ENCODE data around the gene C4B. TPM values are rescaled to one million over a fixed set of nuclear protein-coding genes. Genes with fewer than 3 reads are reported as not detected.

C4B gene
- total and polyA plus RNA-seq, 9 of the 15 experiments (the other 6 are each of a cell fraction or from before 2014, with no cell fraction given), result 0.32 to 8.8 (median 5.4) TPM

- TF ChIP-seq ZNF280B (CRISPR knock-in tag; IDR thresholded peaks at IDR 0.05) (no peak), TAF15 (IDR thresholded peaks at IDR 0.05; ENCODE audit: low read depth, low read length) (no peak), DMBX1 (CRISPR knock-in tag; IDR thresholded peaks at IDR 0.05; ENCODE audit: borderline replicate concordance) (no peak), CGGBP1 (CRISPR knock-in tag; IDR thresholded peaks at IDR 0.05) (0 out of 2 replicates have a peak, but pooled peaks have one; percentile 14), CXXC5 (CRISPR knock-in tag; IDR thresholded peaks at IDR 0.05) (no peak), ZNF316 (IDR thresholded peaks at IDR 0.05) (peak; percentile 96), ERF (CRISPR knock-in tag; IDR thresholded peaks at IDR 0.05) (0 out of 2 replicates have a peak, but pooled peaks have one; percentile 22), ZNF41 (CRISPR knock-in tag; conservative IDR thresholded peaks at IDR 0.05) (no peak), ZNF398 (CRISPR knock-in tag; IDR thresholded peaks at IDR 0.05) (no peak), ILF3 (IDR thresholded peaks at IDR 0.05; ENCODE audit: borderline replicate concordance) (no peak), FOXJ2 (tag; IDR thresholded peaks at IDR 0.05) (no peak), ZNF778 (CRISPR knock-in tag; IDR thresholded peaks at IDR 0.05) (no peak), RREB1 (CRISPR knock-in tag; IDR thresholded peaks at IDR 0.05) (0 out of 2 replicates have a peak, but pooled peaks have one; percentile 10), MCM3 (IDR thresholded peaks at IDR 0.05) (no peak), FOXK1 (CRISPR knock-in tag; IDR thresholded peaks at IDR 0.05; ENCODE audit: borderline replicate concordance) (no peak), MAFF (IDR thresholded peaks at IDR 0.05; ENCODE audit: low read length) (peak; percentile 93), MEF2A (IDR thresholded peaks at IDR 0.05; ENCODE audit: control insufficient read depth, low read depth, low read length) (no peak), GATAD2B (IDR thresholded peaks at IDR 0.05; ENCODE audit: borderline replicate concordance) (no peak), CBX2 (IDR thresholded peaks at IDR 0.05; ENCODE audit: insufficient read depth, low read length, poor library complexity, severe bottlenecking) (no peak)
These were observed 44.6 kb upstream of the C4B start (continued) for GRCh38 chr6:31969712-31970603.

Data from K562 (cell line).